Measurements from ENCODE around the gene SYS1. TPM values are rescaled to one million over a fixed set of nuclear protein-coding genes. Genes with fewer than 3 reads are reported as not detected.
A peak's percentile ranks its signal among the peaks of the same experiment; 100 is the strongest.

SYS1 gene
- total RNA-seq, 1 experiment from 2014 or later = 29.1 TPM

- ChIA-PET CTCF (no interaction called here), POLR2A (interaction anchor here (0.6 kb wide), 1 partner anchor 17 kb away, joined by 4 read pairs; no protein-coding TSS in a partner anchor)
- H3K27me3 ChIP-seq (ENCODE audit: control insufficient read depth, insufficient read depth, low read length) = no peaks in the 10 kb centered on the region
- no peak overlapping the region for H3K27ac ChIP-seq (ENCODE audit: low read length)
- peaks cover 5% of the 10 kb centered on the region; the same call in 1 of the 2 replicates for H3K9me3 ChIP-seq (ENCODE audit: control insufficient read depth, insufficient read depth, low read depth, low read length)
- TF ChIP-seq SIN3A (IDR thresholded peaks at IDR 0.05; ENCODE audit: borderline replicate concordance, insufficient read depth, low read depth, low read length) = no peak
- no peak for TF ChIP-seq REST (IDR thresholded peaks at IDR 0.05; ENCODE audit: insufficient read depth in 1 of 2, low read depth in 2 of 2, low read length in 1 of 2)
- TF ChIP-seq POLR2AphosphoS5 (IDR thresholded peaks at IDR 0.05; ENCODE audit: low read depth, low read length) = no peak
- TF ChIP-seq TCF7L2 (IDR thresholded peaks at IDR 0.05; ENCODE audit: low read depth, low read length) = no peak
- ATAC-seq (no peak), DNase-seq (ENCODE audit: low read depth, low spot score) (no peak)
- H3K36me3 ChIP-seq (ENCODE audit: control insufficient read depth, insufficient read depth, low read length) = no peaks in the 10 kb centered on the region
- no TSS peak for BruUV-seq (replicated peaks)
- H3K4me3 ChIP-seq (ENCODE audit: low read depth in 2 of 2, low read length in 2 of 2) = no peak overlapping the region
- intact Hi-C loops (cut with micrococcal nuclease; ENCODE audit: unreplicated experiment) (no loop called here), in situ Hi-C loops (cut with HindIII; ENCODE audit: low pct_unique_long_range_greater_than_20kb, low sequenced_read_pairs) (no loop called here)
- no peaks in the 10 kb centered on the region for H3K4me1 ChIP-seq (ENCODE audit: control insufficient read depth, insufficient read depth, low read length)
Observed at GRCh38 chr20:45394221-45395113, 31.5 kb downstream of the SYS1 start.

GRCh38 chr20:45395114-45395415 lies 32.1 kb downstream of the SYS1 start:
- TF ChIP-seq TCF7L2 (IDR thresholded peaks at IDR 0.05; ENCODE audit: low read depth, low read length) (no peak), CTCF (IDR thresholded peaks at IDR 0.05) (no peak), REST (IDR thresholded peaks at IDR 0.05; ENCODE audit: insufficient read depth in 1 of 2, low read depth in 2 of 2, low read length in 1 of 2) (no peak), POLR2AphosphoS5 (IDR thresholded peaks at IDR 0.05; ENCODE audit: low read depth, low read length) (no peak), SIN3A (IDR thresholded peaks at IDR 0.05; ENCODE audit: borderline replicate concordance, insufficient read depth, low read depth, low read length) (no peak)
- H3K27ac ChIP-seq (ENCODE audit: low read length) = no peak overlapping the region
- H3K27me3 ChIP-seq (ENCODE audit: control insufficient read depth, insufficient read depth, low read length) = no peaks in the 10 kb centered on the region
- intact Hi-C loops (cut with micrococcal nuclease; ENCODE audit: unreplicated experiment) = no loop called here
- BruUV-seq (replicated peaks) = no TSS peak
- no peaks in the 10 kb centered on the region for H3K4me1 ChIP-seq (ENCODE audit: control insufficient read depth, insufficient read depth, low read length)
- ATAC-seq (peak; percentile 26; the same call in 1 of the 2 replicates), DNase-seq (ENCODE audit: low read depth, low spot score) (no peak)
- in situ Hi-C loops (cut with HindIII; ENCODE audit: low pct_unique_long_range_greater_than_20kb, low sequenced_read_pairs) = no loop called here
- ChIA-PET POLR2A (no interaction called here), CTCF (no interaction called here)
- no peak overlapping the region for H3K4me3 ChIP-seq (ENCODE audit: low read depth in 2 of 2, low read length in 2 of 2)
- H3K9me3 ChIP-seq (ENCODE audit: control insufficient read depth, insufficient read depth, low read depth, low read length) = peaks cover 5% of the 10 kb centered on the region; the same call in 1 of the 2 replicates
- no peaks in the 10 kb centered on the region for H3K36me3 ChIP-seq (ENCODE audit: control insufficient read depth, insufficient read depth, low read length)
